Kasumi-1 (cell line): ENCODE measurements around the gene LTBP1.

ENCODE experiments used
- DNase-seq, 2 experiments: peaks; one replicate each; lab custom pipeline; 2025; lab: John Stamatoyannopoulos, UW

LTBP1 gene

DNA sequence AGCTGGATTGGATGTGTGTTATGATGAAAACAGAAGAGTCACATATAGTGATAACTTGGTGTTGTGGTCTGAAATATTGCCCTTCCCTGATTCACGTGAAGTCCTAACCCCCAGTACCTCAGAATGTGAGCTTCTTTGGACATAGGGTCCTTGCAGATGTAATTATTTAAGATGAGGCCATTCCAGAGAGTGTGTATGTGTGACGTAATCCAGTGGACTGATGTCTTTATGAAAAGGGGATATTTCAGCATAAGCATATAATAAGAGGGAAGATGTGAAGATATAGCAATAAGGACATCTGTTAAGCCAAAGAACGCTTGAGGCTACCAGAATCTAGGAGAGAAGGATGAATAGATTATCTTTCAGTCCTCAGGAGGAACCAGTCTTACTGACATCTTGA lies 62.5 kb downstream of the LTBP1 start:
- no peak for DNase-seq

DNA sequence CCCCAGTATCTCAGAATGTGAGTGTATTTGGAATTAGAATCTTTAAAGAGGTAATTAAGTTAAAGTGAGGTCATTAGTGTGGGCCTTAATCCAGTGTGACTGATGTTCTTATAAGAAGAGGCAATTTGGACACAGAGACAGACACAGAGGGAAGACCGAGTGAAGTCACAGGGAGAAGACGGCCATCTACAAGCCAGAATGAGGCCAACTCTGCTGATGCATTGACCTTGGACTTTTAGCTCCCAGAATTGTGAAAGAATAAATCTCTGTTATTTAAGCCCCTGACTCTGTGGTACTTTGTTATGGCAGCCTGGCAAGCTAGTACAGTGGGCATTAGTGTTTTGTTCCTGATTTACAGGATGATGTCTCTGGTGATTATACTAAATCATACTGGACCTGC lies 64.6 kb downstream of the LTBP1 start:
- DNase-seq, result no peak

DNA sequence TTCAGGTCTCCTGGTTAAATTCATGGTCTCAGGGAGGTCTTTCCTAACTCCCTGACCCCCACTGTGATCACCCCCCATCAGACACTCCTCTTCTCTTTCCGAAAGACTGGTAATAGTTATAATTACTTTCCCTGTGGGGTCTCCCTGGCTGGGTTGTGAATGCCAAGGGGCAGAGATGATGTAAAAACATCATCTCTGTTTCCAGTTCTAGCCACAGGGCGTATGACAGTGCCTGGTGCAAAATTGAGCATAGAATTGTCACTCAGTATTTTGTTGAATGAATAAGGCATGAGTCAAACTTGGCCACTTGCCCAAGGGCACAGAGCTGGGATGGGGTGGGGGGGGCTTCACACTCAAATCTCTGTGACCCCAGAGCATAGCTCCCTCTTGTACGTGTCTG lies 65.2 kb downstream of the LTBP1 start:
- DNase-seq, result no peak

DNA sequence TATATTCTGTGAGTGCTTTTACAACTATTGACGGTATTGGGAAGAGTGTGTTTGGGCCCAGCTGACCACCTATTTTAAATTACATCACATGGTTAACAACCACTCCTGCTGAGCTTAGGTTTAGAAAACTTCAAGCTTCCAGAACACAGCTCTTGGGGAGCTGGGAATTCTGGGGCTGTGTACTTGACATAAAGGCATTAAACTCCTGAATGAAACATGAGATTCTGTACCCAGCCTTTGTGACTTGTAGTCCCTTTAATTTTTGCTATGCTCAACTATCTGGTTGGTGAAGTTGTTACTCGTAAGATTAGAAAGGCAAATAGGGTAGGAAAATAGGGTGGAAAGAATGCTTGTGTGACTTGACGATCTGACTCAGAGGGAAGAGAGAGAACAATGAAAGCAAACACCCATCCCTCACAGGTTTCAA lies 66.9 kb downstream of the LTBP1 start:
- no peak for DNase-seq

DNA sequence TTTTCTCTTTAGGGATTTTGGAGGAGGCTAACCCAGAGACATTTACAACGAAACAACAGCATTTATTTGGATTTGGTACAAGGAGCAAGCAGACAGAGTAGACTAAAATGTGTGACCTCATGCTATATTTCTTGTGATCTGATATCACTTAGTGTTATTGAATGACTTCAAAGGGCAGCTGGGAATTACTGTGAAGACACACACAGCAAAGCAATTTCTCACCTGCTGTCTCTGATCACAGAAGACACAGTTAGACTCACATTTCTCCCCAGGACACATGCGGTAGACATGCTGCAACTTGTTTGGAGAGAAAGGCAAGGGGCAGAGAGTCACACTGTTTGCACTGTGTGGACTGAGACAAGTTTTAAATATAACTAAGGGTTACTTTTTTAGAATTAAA lies 67.5 kb downstream of the LTBP1 start:
- no peak for DNase-seq

DNA sequence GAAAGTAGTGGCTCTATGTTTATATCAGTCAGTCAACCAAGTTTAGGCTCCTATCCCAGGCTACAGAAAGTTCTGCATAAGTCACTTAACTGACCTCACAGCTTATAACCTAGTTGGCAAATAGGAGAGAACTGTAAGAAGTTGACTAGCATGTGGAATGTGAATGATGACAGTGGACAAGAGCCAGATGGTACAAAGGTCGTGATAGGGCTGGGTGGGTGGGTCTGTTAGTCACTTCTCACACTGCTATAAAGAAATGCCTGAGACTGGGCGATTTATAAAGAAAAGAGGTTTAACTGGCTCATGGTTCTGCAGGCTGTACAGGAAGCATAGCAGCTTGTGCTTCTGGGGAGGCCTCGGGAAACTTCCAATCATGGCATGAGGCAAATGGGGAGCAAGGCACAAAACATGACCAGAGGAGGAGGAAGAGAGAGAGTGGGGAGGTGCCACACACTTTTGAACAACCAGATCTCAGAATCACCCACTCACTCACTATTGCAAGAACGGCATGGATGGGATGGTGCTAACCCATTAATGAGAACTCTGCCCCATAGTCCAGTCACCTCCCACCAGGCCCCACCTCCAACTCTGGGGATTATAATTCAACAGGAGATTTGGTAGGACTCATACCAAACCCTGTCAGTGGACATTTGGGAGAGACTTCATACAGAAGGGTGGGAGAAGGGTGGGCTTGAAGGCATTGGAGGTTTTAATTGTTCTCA lies 68.8 kb downstream of the LTBP1 start:
- no peak for DNase-seq

DNA sequence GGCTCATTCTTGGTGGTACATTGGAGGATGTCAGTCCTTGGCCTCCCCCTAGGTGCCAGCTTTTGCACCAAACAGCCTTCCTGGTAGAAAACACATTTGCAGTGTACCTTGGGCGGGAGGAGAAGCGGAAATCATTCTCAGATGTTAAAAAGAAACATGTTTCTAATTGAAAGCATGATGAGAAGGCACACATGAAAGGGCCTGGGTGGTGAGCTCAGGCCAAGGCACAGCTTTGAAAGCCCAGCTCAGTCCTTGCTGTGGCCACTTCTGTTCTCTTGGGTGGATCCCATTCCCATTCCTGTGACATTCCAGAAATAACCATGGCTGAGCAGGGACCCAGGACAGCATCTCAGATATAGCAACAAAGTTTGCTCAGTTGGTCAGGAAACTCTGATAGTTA lies 71.5 kb downstream of the LTBP1 start:
- DNase-seq, result no peak

DNA sequence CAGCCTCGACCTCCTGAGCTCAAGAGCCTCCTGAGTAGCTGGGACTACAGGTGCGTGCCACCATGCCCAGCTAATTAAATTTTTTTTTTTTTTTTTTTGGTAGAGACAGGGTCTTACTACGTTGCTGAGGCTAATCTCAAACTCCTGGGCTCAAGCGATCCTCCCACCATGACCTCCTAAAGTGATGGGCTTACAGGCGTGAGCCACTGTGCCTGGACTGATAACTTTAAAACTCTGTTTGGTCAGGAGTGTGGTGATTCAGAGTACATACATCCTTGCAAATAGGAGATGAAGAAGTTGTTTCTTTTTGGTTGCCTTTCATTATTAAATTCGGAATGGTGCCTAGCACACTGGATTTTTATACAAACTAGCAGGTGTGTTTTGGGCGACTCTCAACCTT lies 73.0 kb downstream of the LTBP1 start:
- no peak for DNase-seq

DNA sequence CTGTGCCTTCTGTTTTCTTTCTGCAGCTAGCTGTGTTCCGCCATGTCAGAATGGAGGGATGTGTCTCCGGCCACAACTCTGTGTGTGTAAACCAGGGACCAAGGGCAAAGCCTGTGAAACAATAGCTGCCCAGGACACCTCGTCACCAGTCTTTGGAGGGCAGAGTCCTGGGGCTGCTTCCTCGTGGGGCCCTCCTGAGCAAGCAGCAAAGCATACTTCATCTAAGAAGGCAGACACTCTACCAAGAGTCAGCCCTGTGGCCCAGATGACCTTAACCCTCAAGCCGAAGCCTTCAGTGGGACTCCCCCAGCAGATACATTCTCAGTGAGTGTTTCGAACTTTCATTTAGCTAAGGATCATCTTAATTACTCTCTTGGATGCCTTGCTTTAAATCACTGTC lies 74.1 kb downstream of the LTBP1 start:
- DNase-seq, result no peak

DNA sequence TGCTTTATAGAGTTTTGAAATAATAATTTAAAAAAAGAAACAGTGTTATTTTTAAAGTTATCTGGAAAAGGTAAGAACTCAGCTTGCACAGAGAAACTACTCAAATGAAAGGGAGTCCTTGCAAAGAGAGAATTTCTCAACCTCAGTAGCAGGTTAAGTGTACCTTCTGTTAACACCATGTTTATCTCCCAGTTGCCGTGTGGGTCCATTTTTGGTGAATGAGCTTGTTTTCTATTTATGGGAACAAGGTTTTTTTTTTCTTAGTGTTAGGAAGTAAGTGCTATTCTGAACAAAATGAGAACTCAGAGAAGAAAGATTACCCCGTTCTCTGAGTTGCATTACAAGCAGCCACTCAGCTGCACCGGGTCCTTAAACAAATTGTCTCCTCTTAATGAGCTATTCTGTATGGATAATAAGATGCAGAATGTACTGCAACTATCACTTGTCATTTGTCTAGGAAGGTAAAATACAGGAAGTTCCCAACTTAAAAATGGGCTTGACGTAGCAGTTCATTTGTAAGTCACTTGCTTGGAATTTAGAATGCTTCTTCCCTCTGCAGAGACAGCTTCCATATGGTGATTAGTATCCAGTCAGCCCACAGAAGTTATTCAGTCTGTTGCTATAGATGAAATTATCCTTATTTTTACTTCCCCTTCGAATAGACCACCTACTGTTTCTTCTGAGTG lies 74.9 kb downstream of the LTBP1 start:
- DNase-seq, result no peak

DNA sequence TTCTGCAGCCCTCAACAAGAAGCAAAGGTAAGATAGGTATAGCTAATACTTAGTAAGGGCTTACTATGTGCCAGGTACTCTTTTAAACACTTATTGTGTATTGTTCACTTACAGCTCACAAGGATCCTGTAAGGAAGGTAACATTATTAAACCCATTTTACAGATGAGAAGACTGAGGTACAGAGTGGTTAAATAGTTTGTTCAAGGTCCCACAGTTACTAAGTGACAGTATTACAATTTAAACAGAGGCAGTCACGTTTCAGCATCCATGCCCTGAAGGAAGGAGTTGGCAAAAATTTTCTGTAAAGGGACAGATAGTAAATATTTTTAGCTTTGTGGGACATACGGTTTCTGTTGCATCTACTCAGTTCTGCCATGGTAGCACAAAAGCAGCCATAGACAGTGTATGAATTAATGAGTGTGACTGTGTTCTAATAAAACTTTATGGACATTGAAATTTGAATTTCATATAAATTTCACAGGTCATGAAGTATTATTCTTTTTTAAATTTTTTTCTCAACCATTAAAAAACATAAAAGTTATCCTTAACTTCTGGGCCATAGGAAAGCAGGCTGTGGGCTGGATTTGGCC lies 75.7 kb downstream of the LTBP1 start:
- DNase-seq, result no peak

DNA sequence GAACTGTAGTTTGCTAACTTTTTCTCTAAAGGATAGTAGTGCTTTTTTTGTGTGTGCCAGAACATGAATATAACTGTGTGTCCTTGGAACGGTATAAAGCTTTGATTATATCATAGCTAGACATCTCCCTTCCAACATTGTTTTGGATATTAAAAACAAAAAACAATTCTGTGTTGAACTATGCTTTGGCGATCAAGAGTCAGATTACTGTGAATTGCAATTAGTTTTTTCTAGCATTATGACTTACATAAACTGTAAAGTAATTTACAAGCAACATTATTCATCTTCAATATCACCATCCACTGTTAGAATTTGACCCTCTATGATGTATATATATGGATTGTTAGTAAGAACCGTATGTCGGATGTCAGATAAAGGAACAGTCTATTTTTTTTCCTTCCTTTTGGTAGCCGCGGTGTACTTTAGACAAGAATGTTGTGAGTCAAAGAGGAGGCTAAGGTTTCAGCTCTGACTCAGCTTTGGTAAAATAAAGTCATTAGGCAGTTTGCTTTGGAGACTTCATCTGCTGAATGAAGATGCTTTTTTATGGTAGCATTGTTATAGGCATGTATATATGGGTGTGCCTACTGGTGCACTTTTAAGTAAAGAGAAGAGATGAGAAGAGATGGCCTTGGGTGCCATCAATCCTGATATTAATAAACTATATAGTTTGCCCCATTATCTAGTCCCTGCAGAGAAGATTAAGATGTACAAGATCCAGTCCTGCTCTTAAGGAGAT lies 76.4 kb downstream of the LTBP1 start:
- no peak for DNase-seq

DNA sequence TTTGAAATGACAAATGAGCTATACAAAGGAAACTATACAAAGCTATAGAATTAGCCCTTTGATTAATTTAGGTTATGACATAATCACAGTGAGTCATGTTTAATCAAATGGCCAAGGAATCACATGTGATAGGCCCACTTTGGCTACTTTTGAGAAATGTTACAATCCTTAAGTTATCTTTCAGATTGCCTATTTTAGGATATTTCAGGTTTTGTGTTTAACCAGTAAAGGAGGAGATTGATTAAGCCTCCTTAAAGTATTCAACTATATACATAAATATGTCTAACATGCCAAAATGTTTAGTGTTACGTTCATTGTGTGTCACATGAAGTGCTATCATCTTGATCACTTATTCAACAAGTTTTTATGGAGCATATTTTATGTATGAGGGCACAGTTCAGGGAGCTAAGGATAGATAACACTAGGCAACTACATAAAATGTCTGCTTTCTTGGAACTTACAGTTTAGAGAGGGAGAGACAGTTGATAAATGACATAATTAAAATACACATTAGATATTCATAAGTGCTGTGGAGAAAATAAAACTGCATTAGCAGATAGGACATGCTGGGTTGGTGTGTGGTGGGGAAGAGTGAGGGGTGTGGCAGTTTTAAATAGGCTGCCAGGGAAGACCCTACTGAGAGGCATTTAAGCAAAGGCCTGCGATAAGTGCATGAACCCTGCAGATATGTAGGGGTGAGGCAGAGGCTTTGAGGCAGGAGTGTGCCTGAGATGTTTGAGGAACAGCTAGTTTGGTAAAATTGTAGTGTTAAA lies 77.2 kb downstream of the LTBP1 start:
- no peak for DNase-seq

DNA sequence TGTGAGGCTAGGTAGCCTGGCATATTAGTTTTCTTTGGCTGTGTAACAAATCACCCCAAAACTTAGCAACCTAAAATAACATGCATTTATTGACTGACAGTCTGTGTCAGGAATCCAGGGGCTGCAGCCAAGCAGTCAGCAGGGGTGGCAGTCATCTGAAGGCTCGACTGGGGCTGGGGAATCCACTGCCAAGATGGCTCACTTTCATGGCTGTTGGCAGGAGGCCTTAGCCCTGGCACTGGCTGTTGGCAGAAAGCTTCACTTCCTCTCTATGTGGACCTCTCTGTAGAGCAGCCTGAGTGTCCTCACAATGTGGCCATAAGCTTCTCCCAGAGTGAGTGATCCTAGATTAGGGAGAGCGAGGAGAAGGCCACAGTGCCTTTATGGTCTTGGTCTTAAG lies 78.0 kb downstream of the LTBP1 start:
- no peak for DNase-seq

DNA sequence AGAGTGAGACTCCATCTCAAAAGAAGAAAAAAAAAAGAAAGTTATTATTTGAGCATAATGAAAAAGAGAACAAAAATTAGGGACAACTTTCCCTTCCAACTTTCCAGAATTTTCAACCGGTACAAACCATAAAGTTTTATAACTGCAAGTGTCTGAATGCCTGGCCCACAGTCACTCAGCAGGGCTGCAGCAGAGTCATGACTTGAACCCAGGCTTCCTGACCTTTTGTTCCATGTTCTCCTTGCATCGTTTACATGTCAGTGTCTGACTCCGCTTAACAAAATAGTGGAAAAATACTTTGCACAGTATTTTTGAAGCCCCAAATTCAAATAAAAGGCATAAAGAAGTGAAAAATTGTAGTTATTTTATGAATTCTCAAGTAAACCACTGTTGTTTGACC lies 82.7 kb downstream of the LTBP1 start:
- no peak for DNase-seq

DNA sequence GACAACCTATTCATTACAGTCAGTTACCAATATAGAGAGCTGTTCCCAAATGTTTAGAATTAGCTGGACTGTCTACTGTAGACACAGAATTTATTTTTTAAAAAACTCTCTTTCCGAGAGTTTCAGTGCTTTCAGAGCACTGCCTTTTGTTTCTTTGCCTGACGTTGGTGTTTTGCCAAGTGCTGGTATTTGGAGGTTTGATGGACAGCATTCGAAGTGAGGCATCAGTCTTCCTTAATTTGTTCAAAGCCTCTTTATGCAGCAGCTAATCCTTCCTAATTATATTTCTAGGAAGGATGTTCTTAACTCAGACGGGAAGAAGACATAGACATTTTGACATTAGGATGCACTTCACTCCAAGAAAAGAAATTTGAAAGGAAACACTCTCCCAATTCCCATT lies 83.2 kb downstream of the LTBP1 start:
- DNase-seq, result no peak

DNA sequence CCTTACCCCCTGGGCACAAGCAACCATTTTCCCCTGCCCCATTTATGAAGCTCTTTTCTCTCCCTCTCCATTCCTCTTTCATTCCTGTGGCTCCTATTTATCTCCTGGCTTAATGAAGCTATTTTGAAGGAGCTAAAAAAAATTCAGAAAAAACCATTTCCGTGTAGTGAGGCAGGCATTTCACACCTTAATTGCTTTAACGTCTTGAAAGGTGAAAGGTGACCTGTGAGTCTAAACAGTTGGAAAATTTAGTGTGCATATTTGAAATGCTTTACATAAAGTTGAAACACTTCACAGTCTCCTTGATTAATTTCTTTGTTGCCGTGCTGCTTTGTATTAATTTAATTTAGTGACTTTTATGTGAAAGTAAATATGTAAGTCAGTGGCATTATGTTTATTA lies 83.6 kb downstream of the LTBP1 start:
- no peak for DNase-seq

DNA sequence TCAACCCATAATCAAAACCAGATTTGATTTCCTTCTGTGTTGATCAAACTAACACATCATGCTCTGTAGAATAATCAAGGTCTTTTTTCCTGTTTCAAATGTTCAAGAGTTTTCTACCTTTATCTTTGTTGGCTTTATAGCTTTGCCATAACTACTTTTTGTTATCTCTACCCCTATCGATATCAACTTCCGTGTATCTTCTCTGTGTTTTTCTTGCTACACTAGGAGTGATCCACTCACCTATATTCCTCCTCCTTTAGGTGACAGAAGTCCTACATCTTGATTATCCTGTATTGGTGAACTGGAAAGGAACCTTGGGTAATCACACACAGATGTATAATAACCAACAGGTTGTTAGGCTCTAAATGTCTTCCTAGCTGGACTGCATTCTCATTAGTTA lies 85.5 kb downstream of the LTBP1 start:
- no peak for DNase-seq

DNA sequence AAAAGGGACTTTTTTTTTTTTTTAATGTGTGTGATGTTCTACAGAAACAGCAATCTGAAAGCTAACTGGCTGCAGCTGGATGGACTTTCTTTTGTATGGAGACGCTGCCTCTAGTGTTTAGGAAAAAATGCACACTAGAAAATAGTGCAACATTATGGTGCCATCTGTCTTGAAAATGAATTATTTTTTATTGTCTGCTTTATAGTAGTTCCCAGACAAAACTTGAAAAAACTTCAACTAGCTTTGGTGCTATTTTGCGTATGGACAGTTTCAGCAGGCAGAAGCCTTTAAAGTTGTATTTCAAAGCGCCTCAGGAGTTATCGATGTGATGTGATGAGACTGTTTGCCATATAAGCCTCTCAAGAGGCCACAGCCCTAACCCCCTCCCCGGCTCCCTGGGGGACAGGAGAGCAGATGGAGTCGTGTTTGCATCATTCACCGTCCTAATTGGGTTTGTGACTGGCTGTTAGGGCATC lies 86.9 kb downstream of the LTBP1 start:
- peak; percentile 38 to 58 for DNase-seq

DNA sequence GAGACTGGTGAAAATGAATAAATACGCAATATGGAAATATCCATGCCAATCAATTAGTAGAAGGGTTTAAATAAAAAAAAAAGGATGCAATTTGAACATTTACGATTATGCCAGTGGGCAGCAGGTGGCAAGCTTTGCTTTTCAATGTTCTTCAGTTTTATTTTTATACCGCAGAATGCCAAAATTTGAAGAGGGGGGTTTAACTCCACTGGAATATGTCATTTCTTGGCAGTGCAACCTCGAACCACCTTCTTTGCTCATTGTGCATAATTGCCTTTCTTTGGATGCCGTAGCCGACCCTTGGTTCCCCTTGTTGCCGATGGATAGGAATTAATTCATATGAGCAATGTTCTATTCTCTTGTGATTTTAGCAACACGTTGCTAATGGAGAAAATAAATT lies 88.0 kb downstream of the LTBP1 start:
- peak in 1 of 2 experiments; percentile 3 for DNase-seq

DNA sequence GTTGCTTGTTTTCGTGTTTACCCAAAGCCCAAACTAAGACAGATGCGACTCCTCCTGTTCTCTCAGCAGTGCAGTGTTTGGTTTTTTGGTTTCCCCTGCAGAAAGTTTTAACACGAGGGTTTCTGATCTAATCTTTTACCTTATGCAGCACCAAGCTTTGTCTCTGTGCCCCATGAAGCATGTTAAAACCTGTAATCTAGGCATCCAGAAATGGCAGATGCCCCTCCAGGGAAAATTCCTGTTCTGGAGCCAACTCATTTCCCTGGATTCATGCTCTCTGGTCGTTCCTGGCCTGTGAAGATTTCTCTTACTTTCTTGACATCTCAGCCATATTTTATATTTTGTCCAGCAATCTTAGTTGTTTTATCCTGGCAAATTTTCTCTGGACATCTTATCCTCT lies 91.5 kb downstream of the LTBP1 start:
- DNase-seq, result no peak

DNA sequence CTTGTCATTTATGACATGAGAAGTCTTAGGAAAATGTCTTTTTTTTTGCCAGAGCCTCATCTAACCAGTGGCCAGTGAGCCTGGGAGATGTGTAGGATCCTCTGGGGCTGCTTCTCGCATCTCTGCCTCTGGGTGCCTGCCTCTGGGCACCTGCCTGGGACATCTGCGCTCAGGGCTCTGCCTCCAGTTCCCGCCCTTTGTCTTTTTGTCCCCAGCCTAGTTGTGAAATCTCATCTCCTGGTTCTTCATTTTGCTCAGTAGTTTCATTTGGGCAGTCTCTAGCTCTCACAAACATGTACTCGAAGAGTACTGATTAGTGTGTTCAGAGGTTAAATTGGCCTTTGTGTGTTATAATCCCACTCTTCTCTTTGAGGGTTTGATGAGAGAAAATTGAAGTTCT lies 92.0 kb downstream of the LTBP1 start:
- no peak for DNase-seq
